ENCODE results near the gene CDC14A.

Gene CDC14A

GRCh38 chr1:100556925-100557605 is 204.8 kb downstream of the CDC14A start:
- no peaks in the 10 kb centered on the region for H3K27me3 ChIP-seq (ENCODE audit: control insufficient read depth, insufficient read depth, low read length)
- H3K4me1 ChIP-seq (ENCODE audit: control insufficient read depth, insufficient read depth, low read length) = peaks cover 8% of the 10 kb centered on the region; the same call in 1 of the 2 replicates
- no peak overlapping the region for H3K9ac ChIP-seq (ENCODE audit: low read length)
- H3K27ac ChIP-seq (ENCODE audit: low read depth, low read length) = no peak overlapping the region
- H3K36me3 ChIP-seq (ENCODE audit: control insufficient read depth, insufficient read depth, low read length) = no peaks in the 10 kb centered on the region
- H3K9me3 ChIP-seq (ENCODE audit: control insufficient read depth, insufficient read depth, low read depth, low read length) = no peaks in the 10 kb centered on the region
- no peak overlapping the region for H3K4me3 ChIP-seq (ENCODE audit: low read depth, low read length)

GRCh38 chr1:100557606-100557953 is 205.3 kb downstream of the CDC14A start:
- no peak overlapping the region for H3K9ac ChIP-seq (ENCODE audit: low read length)
- no peak overlapping the region for H3K4me3 ChIP-seq (ENCODE audit: low read depth, low read length)
- H3K36me3 ChIP-seq (ENCODE audit: control insufficient read depth, insufficient read depth, low read length) = no peaks in the 10 kb centered on the region
- H3K9me3 ChIP-seq (ENCODE audit: control insufficient read depth, insufficient read depth, low read depth, low read length) = no peaks in the 10 kb centered on the region
- H3K27me3 ChIP-seq (ENCODE audit: control insufficient read depth, insufficient read depth, low read length) = no peaks in the 10 kb centered on the region
- H3K27ac ChIP-seq (ENCODE audit: low read depth, low read length) = no peak overlapping the region
- H3K4me1 ChIP-seq (ENCODE audit: control insufficient read depth, insufficient read depth, low read length) = peaks cover 8% of the 10 kb centered on the region; the same call in 1 of the 2 replicates

GRCh38 chr1:100565533-100565932 is 213.2 kb downstream of the CDC14A start:
- H3K27me3 ChIP-seq (ENCODE audit: control insufficient read depth, insufficient read depth, low read length) = no peaks in the 10 kb centered on the region
- H3K9ac ChIP-seq (ENCODE audit: low read length) = no peak overlapping the region
- H3K9me3 ChIP-seq (ENCODE audit: control insufficient read depth, insufficient read depth, low read depth, low read length) = no peaks in the 10 kb centered on the region
- H3K27ac ChIP-seq (ENCODE audit: low read depth, low read length) = no peak overlapping the region
- H3K4me1 ChIP-seq (ENCODE audit: control insufficient read depth, insufficient read depth, low read length) = no peaks in the 10 kb centered on the region
- no peaks in the 10 kb centered on the region for H3K36me3 ChIP-seq (ENCODE audit: control insufficient read depth, insufficient read depth, low read length)
- no peak overlapping the region for H3K4me3 ChIP-seq (ENCODE audit: low read depth, low read length)

- Histone ChIP-seq H3K4me3 (ENCODE audit: low read depth, low read length) (no peak overlapping the region), H3K4me1 (ENCODE audit: control insufficient read depth, insufficient read depth, low read length) (no peaks in the 10 kb centered on the region), H3K9ac (ENCODE audit: low read length) (no peak overlapping the region), H3K9me3 (ENCODE audit: control insufficient read depth, insufficient read depth, low read depth, low read length) (no peaks in the 10 kb centered on the region), H3K27ac (ENCODE audit: low read depth, low read length) (no peak overlapping the region), H3K36me3 (ENCODE audit: control insufficient read depth, insufficient read depth, low read length) (no peaks in the 10 kb centered on the region), H3K27me3 (ENCODE audit: control insufficient read depth, insufficient read depth, low read length) (no peaks in the 10 kb centered on the region)
Observed at GRCh38 chr1:100565937-100566699, 213.8 kb downstream of the CDC14A start.

- Histone ChIP-seq H3K27ac (ENCODE audit: low read depth, low read length) (no peak overlapping the region), H3K9me3 (ENCODE audit: control insufficient read depth, insufficient read depth, low read depth, low read length) (no peaks in the 10 kb centered on the region), H3K36me3 (ENCODE audit: control insufficient read depth, insufficient read depth, low read length) (no peaks in the 10 kb centered on the region), H3K4me1 (ENCODE audit: control insufficient read depth, insufficient read depth, low read length) (no peaks in the 10 kb centered on the region), H3K27me3 (ENCODE audit: control insufficient read depth, insufficient read depth, low read length) (no peaks in the 10 kb centered on the region), H3K9ac (ENCODE audit: low read length) (no peak overlapping the region), H3K4me3 (ENCODE audit: low read depth, low read length) (no peak overlapping the region)
Observed at GRCh38 chr1:100567062-100567461, 214.8 kb downstream of the CDC14A start.

Data from HUES6 (cell line).